ENCODE results near the gene BICDL1. TPM values are rescaled to one million over a fixed set of nuclear protein-coding genes. Genes with fewer than 3 reads are reported as not detected.
"Not testable (repeated sequence)": the region's sequence is repeated elsewhere in the genome, so short reads cannot be mapped to it uniquely, and the experiment has no call there.

BICDL1 gene
- total RNA-seq, 1 donor from 2014 or later: 42.4 TPM

GRCh38 chr12:119998471-119999245 lies 9.6 kb downstream of the BICDL1 start:
- intact Hi-C loops (cut with micrococcal nuclease): no loop called here

GRCh38 chr12:120000556-120000955 lies 11.5 kb downstream of the BICDL1 start:
- intact Hi-C loops (cut with micrococcal nuclease): no loop called here

GRCh38 chr12:120006258-120006975 lies 17.4 kb downstream of the BICDL1 start:
- intact Hi-C loops (cut with micrococcal nuclease): no loop called here

- intact Hi-C loops (cut with micrococcal nuclease): no loop called here
These were observed 18.2 kb downstream of the BICDL1 start for GRCh38 chr12:120007272-120007671.

GRCh38 chr12:120010661-120011230 lies 21.7 kb downstream of the BICDL1 start:
- intact Hi-C loops (cut with micrococcal nuclease): loop anchor here (5.0 to 10.0 kb wide), 2 partner anchors 244 to 282 kb away; partner anchors contain the start of genes RNU4-1 and RNU4-2

GRCh38 chr12:120012067-120012621 lies 23.1 kb downstream of the BICDL1 start:
- intact Hi-C loops (cut with micrococcal nuclease): loop anchor here (1.0 to 10.0 kb wide), 4 partner anchors 23 to 280 kb away; partner anchors contain the start of genes BICDL1, RNU4-1 and RNU4-2

GRCh38 chr12:120013659-120014380 lies 24.8 kb downstream of the BICDL1 start:
- intact Hi-C loops (cut with micrococcal nuclease): loop anchor here (5.0 to 10.0 kb wide), 2 partner anchors 241 to 278 kb away; partner anchors contain the start of genes RNU4-1 and RNU4-2

GRCh38 chr12:120014381-120014735 lies 25.3 kb downstream of the BICDL1 start:
- intact Hi-C loops (cut with micrococcal nuclease): loop anchor here (5.0 to 10.0 kb wide), 2 partner anchors 240 to 278 kb away; partner anchors contain the start of genes RNU4-1 and RNU4-2

- intact Hi-C loops (cut with micrococcal nuclease): loop anchor here (10.0 kb wide), 1 partner anchor 239 kb away; no protein-coding TSS in a partner anchor
These were observed 26.3 kb downstream of the BICDL1 start for GRCh38 chr12:120015313-120015712.

- intact Hi-C loops (cut with micrococcal nuclease): loop anchor here (1.0 to 10.0 kb wide), 2 partner anchors 36 to 239 kb away; no protein-coding TSS in a partner anchor
These were observed 27.2 kb downstream of the BICDL1 start for GRCh38 chr12:120016199-120016598.

GRCh38 chr12:120019197-120019596 lies 30.2 kb downstream of the BICDL1 start:
- intact Hi-C loops (cut with micrococcal nuclease): loop anchor here (10.0 kb wide), 1 partner anchor 236 kb away; no protein-coding TSS in a partner anchor

GRCh38 chr12:120019938-120020337 lies 30.9 kb downstream of the BICDL1 start:
- intact Hi-C loops (cut with micrococcal nuclease): loop anchor here (10.0 kb wide), 1 partner anchor 235 kb away; no protein-coding TSS in a partner anchor

GRCh38 chr12:120024193-120024592 lies 35.2 kb downstream of the BICDL1 start:
- intact Hi-C loops (cut with micrococcal nuclease): no loop called here

- intact Hi-C loops (cut with micrococcal nuclease): no loop called here
These were observed 36.6 kb downstream of the BICDL1 start for GRCh38 chr12:120025640-120026039.

GRCh38 chr12:120032242-120032641 lies 43.2 kb downstream of the BICDL1 start:
- intact Hi-C loops (cut with micrococcal nuclease): no loop called here

GRCh38 chr12:120037851-120038250 lies 48.8 kb downstream of the BICDL1 start:
- intact Hi-C loops (cut with micrococcal nuclease): no loop called here

- intact Hi-C loops (cut with micrococcal nuclease): loop anchor here (5.0 kb wide), 1 partner anchor 38 kb away; no protein-coding TSS in a partner anchor
These were observed 50.7 kb downstream of the BICDL1 start for GRCh38 chr12:120039711-120040110.

GRCh38 chr12:120041386-120042231 lies 52.6 kb downstream of the BICDL1 start:
- intact Hi-C loops (cut with micrococcal nuclease): loop anchor here (5.0 kb wide), 1 partner anchor 36 kb away; no protein-coding TSS in a partner anchor

GRCh38 chr12:120045367-120045766 lies 56.3 kb downstream of the BICDL1 start:
- intact Hi-C loops (cut with micrococcal nuclease): not testable (repeated sequence)
